Fibroblast of villous mesenchyme (primary cell): Measurements from ENCODE around the gene CCSER2. TPM values are rescaled to one million over a fixed set of nuclear protein-coding genes. Genes with fewer than 3 reads are reported as not detected.
A peak's percentile ranks its signal among the peaks of the same experiment; 100 is the strongest.
"Not testable (repeated sequence)": the region's sequence is repeated elsewhere in the genome, so short reads cannot be mapped to it uniquely, and the experiment has no call there.

Experiments
- DNase-seq: peaks from one replicate; pipeline ENCODE4 v3.0.0-alpha.2; 2010; ENCODE audit warnings: low read depth
- H3K4me3 ChIP-seq: 2 replicates; pipeline ENCODE4 v1.5.1; 2011; ENCODE audit warnings: low read depth, mild to moderate bottlenecking, low read length
- total RNA-seq: library from RNA; depleted of rRNA; stranded (reverse); fragments of >200 nt; gene quantifications from 2 replicates; pipeline ENCODE4 v1.2.3, GENCODE V29; 2012
- TF ChIP-seq, protein P1 (sequence below): IDR thresholded peaks from 2 replicates; pipeline ENCODE4 v1.5.1; 2012; ENCODE audit warnings: low read depth, mild to moderate bottlenecking, low read length; ENCODE audit not compliant: insufficient read depth

Gene CCSER2
- total RNA-seq, 1 donor: 48.4 TPM

DNA sequence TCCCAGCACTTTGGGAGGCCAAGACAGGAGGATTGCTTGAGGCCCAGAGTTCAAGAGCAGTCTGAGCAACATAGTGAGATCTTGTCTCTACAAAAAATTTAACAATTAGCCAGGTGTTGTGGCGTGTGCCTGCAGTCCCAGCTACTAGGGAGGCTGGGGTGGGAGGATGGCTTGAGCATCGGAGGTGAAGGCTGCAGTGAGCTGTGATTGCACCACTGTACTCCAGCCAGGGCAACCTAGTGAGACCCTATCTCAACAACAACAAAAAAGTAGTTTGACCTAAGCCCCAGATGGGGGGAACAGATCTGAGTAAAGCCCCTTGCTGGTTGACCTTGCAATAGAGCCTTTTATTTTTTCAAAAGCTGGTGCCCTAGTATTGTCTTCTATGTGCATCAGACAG lies 15.6 kb upstream of the CCSER2 start:
- no peak for DNase-seq
- H3K4me3 ChIP-seq: no peak overlapping the region
- TF ChIP-seq, protein P1, sequence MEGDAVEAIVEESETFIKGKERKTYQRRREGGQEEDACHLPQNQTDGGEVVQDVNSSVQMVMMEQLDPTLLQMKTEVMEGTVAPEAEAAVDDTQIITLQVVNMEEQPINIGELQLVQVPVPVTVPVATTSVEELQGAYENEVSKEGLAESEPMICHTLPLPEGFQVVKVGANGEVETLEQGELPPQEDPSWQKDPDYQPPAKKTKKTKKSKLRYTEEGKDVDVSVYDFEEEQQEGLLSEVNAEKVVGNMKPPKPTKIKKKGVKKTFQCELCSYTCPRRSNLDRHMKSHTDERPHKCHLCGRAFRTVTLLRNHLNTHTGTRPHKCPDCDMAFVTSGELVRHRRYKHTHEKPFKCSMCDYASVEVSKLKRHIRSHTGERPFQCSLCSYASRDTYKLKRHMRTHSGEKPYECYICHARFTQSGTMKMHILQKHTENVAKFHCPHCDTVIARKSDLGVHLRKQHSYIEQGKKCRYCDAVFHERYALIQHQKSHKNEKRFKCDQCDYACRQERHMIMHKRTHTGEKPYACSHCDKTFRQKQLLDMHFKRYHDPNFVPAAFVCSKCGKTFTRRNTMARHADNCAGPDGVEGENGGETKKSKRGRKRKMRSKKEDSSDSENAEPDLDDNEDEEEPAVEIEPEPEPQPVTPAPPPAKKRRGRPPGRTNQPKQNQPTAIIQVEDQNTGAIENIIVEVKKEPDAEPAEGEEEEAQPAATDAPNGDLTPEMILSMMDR: no peak

DNA sequence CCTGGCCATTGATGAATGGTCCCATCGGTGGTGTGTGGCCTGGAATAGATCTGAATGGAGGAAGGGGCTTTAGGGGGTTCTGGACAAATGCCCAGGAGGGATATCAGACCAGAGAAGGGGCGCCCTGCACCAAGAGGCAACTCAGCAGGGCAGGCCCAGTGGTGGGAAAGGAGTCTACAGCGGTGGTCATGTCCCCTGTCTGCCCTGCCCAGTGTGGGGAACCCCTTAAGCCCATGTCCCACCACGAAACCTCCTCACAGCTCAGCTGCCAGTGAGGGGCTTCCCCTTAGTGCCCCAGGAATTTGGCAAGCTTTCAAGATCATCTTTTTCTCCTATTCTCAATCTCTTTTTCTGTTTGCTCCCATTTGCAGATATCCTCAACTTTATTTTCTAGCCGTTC lies 14.1 kb upstream of the CCSER2 start:
- no peak for DNase-seq
- TF ChIP-seq, protein P1: no peak
- H3K4me3 ChIP-seq: no peak overlapping the region

DNA sequence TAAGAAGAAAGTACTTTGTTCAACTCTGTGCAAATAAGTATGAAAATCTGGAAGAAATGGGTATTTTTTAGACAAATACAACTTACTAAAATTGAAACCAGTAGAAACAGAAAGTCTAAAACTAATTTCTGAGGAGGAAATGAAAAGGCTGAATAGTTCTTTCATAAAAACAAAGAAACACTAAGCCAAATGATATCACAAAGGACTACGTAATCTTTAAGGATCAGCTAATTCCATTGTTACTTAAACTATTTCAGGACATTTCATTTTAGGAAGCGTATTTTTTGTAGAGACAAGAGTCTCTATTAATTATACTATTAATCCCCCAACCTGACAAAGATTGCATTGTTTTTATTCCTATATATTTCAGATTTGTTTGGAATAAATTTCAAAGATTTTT lies 11.2 kb upstream of the CCSER2 start:
- TF ChIP-seq, protein P1: no peak
- no peak for DNase-seq

DNA sequence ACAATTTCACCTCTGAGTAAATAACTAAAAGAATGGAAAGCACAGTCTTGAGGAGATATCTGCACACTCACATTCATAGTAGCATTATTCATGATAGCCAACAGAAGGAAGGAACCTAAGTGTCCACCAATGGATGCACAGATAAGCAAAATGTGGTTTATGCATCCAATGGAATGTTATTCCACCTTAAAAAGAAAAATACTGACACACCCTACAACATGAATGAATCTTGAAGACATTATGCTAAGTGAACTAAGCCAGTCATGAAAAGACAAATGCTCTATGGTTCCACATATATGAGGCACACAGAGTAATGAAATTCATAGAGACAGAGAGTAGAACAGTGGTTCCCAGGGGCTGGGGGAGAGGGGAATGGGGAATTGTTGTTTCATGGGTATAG lies 6.5 kb upstream of the CCSER2 start:
- H3K4me3 ChIP-seq: no peak overlapping the region
- no peak for DNase-seq
- TF ChIP-seq, protein P1: no peak

More for the DNA sequence above, 11.2 kb upstream of the CCSER2 start:
- no peak overlapping the region for H3K4me3 ChIP-seq

DNA sequence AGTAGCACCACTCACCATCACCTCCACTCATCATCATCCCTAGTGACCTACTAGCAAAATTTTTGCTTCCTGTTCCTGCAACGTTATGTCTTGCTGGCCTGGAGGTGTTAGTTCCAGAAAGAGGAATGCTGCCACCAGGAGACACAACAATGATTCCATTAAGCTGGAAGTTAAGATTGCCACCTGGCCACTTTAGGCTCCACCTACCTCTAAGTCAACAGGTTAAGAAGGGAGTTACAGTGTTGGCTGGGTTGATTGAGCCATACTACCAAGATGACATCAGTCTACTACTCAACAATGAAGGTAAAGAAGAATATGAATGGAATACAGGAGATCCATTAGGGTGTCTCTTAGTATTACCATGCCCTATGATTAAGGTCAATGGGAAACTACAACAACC lies 4.8 kb upstream of the CCSER2 start:
- not testable (repeated sequence) for H3K4me3 ChIP-seq, DNase-seq

DNA sequence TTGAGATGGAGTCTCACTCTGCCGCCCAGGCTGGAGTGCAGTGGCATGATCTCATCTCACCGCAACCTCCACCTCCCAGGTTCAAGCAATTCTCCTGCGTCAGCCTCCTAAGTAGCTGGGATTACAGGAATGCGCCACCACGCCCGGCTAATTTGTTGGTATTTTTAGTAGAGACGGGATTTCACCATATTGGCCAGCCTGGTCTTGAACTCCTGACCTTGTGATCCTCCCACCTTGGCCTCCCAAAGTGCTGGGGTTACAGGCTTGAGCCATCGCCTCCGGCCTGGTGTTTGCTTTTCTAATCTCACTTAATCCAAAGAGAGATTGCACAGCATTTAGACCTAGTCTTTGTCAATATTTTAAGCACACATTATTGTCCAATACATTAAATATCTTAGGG lies 1.4 kb upstream of the CCSER2 start:
- not testable (repeated sequence) for H3K4me3 ChIP-seq, DNase-seq

DNA sequence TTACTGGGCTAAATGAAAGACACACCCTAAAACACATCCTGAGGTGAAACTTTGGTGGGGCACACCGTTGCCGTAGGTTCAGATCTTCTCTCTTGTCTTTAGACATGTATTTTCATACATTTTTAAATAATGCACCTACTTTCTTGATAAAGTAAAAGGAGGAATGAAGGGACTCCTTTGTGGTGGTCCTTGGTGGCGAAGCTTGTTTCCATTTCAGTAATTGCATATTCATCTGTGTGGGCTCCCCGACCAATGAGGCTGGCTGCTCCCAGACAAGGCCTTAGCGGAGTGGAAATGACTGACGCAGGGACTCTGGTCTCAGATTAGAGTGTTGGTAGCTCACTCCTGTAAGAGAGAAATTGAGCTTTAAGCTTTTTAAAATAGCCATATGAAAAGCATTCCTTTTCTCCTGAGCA lies 815 bp downstream of the CCSER2 start:
- peak; percentile 52 for DNase-seq
- peak overlapping the region; percentile 73 for H3K4me3 ChIP-seq
- TF ChIP-seq, protein P1: no peak

DNA sequence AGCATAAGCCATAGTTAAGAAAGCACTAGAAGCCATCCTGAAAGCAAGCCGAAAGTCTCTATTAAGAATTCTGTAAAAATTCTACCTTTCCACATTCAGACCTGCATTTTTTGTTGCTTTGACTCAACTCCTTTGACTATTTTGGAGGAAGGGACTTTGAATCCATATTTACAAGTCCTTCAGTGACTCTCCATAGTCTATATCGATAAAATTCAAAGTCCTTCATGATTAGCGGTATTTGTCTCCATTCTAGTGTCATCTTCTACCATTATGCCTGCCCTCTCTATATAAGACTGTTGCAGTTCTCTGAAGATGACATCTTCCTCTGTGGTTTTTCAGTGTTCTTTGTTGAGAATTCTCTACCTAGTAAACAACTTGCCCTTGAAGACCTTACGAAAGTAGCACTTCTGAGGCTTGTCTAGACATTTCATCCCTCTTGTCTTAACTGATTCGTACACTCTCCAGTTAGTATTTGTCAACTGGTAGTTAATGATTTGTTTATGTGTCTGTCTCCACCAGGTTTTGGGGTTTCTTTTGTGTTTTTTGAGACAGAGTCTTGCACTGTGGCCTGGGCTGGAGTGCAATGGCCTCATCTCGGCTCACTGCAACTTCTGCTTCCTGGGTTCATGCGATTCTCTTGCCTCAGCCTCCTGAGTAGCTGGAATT lies 1.7 kb downstream of the CCSER2 start:
- no peak for DNase-seq

More for the DNA sequence above, 1.7 kb downstream of the CCSER2 start:
- TF ChIP-seq, protein P1: no peak
- H3K4me3 ChIP-seq: peak overlapping the region; percentile 73
